ENCODE results near the gene DAB1. TPM values are rescaled to one million over a fixed set of nuclear protein-coding genes. Genes with fewer than 3 reads are reported as not detected.

Gene DAB1
- total RNA-seq, 2 donors from 2014 or later = not detected

DNA sequence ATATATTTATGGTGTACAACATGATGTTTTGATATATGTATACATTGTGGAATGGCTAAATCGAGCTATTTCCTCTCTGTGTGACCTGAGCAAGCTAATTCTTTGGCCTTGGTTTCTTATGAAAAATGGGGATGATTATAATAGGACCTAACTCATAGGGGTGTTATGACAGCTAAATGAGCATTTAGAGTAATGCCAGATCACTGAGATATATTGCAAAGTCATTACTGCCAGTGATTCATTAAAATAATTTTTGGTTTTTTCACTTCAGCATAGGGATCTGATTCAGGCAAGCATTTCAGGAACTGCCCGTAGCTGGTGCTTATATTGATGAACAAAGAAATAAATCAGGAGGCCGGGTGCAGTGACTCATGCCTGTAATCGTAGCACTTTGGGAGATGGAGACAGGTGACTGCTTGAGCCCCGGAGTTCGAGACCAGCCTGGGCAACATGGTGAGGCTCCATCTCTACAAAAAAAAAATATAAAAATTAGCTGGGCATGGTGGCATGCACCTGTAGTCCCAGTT lies 30.7 kb downstream of the DAB1 start:
- H3K4me1 ChIP-seq (ENCODE audit: control insufficient read depth in 1 of 2, low read depth in 2 of 2) = no peaks in the 10 kb centered on the region
- H3K36me3 ChIP-seq = no peaks in the 10 kb centered on the region
- no peaks in the 10 kb centered on the region for H3K9me3 ChIP-seq
- H3K27ac ChIP-seq = no peak overlapping the region
- DNase-seq (ENCODE audit: low spot score) (no peak), ATAC-seq (ENCODE audit: insufficient number of reproducible peaks, low FRiP score, low read depth) (no peak)
- TF ChIP-seq, protein P1, sequence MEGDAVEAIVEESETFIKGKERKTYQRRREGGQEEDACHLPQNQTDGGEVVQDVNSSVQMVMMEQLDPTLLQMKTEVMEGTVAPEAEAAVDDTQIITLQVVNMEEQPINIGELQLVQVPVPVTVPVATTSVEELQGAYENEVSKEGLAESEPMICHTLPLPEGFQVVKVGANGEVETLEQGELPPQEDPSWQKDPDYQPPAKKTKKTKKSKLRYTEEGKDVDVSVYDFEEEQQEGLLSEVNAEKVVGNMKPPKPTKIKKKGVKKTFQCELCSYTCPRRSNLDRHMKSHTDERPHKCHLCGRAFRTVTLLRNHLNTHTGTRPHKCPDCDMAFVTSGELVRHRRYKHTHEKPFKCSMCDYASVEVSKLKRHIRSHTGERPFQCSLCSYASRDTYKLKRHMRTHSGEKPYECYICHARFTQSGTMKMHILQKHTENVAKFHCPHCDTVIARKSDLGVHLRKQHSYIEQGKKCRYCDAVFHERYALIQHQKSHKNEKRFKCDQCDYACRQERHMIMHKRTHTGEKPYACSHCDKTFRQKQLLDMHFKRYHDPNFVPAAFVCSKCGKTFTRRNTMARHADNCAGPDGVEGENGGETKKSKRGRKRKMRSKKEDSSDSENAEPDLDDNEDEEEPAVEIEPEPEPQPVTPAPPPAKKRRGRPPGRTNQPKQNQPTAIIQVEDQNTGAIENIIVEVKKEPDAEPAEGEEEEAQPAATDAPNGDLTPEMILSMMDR (IDR thresholded peaks at IDR 0.05) = no peak
- no peaks in the 10 kb centered on the region for H3K27me3 ChIP-seq (replicated peaks; ENCODE audit: insufficient read depth)
- H3K4me3 ChIP-seq = no peak overlapping the region

DNA sequence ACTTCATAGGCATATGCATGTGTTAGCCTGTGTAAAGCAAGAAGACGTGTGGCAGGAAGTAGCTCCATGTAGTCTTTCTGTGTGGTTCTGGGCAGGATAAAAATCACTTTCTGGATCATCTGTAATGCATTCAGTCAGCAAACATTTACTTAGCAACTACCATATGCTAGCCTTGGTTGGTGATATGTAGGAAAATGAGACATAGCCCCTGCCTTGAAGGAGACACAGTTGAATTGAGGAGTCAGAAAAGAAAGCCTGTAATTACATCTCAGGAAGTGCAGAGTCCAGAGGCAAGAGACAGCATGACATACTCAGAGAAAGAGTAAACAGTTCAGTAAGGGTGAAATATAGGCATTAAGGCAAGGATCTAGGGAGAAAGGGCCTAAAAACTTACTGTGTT lies 38.5 kb downstream of the DAB1 start:
- H3K4me3 ChIP-seq = no peak overlapping the region
- no peaks in the 10 kb centered on the region for H3K36me3 ChIP-seq
- no peak for DNase-seq (ENCODE audit: low spot score)
- H3K27me3 ChIP-seq (replicated peaks; ENCODE audit: insufficient read depth) = no peaks in the 10 kb centered on the region
- no peak overlapping the region for H3K27ac ChIP-seq
- TF ChIP-seq, protein P1 (IDR thresholded peaks at IDR 0.05) = no peak
- no peaks in the 10 kb centered on the region for H3K9me3 ChIP-seq
- no peak for ATAC-seq (ENCODE audit: insufficient number of reproducible peaks, low FRiP score, low read depth)
- no peaks in the 10 kb centered on the region for H3K4me1 ChIP-seq (ENCODE audit: control insufficient read depth in 1 of 2, low read depth in 2 of 2)

DNA sequence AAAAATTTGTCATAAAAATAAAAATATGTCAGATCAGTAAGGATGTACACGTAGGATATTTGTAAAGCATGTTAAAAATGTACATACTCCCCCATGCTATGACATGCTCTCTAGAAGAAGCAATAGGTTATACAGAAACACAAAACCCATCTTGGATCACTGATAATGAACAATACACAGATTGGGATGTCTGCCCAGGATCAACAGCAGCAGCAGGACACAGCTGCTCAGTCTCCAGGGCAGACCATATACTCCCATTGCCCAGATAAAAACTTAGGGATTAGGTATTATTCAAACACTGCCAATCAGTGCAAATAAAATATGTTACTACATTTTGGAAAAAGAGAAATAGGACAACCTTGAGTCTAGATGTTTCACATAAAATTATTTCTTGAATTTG lies 39.0 kb downstream of the DAB1 start:
- H3K9me3 ChIP-seq = no peaks in the 10 kb centered on the region
- H3K27ac ChIP-seq = no peak overlapping the region
- DNase-seq (ENCODE audit: low spot score) (no peak), ATAC-seq (ENCODE audit: insufficient number of reproducible peaks, low FRiP score, low read depth) (no peak)
- TF ChIP-seq, protein P1 (IDR thresholded peaks at IDR 0.05) = no peak
- H3K4me3 ChIP-seq = no peak overlapping the region
- no peaks in the 10 kb centered on the region for H3K4me1 ChIP-seq (ENCODE audit: control insufficient read depth in 1 of 2, low read depth in 2 of 2)
- H3K36me3 ChIP-seq = no peaks in the 10 kb centered on the region
- no peaks in the 10 kb centered on the region for H3K27me3 ChIP-seq (replicated peaks; ENCODE audit: insufficient read depth)

DNA sequence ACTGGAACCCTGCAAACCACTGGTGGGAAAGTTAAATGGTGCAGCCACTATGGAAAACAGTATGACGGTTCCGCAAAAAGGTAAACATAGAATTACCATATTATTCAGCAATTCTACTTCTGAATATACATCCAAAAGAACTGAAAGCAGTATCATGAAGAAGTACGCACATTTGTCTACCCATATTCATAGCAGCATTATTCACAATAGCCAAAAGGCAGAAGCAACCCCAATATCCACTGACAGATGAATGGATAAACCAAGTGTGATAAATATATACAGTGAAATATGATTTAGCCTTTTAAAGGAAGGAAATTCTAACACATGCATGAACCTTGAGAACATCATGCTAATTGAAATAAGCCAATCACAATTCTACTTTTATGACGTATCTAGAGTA lies 39.6 kb downstream of the DAB1 start:
- no peak for DNase-seq (ENCODE audit: low spot score)
- H3K27me3 ChIP-seq (replicated peaks; ENCODE audit: insufficient read depth) = no peaks in the 10 kb centered on the region
- no peaks in the 10 kb centered on the region for H3K4me1 ChIP-seq (ENCODE audit: control insufficient read depth in 1 of 2, low read depth in 2 of 2)
- H3K27ac ChIP-seq = no peak overlapping the region
- no peak for ATAC-seq (ENCODE audit: insufficient number of reproducible peaks, low FRiP score, low read depth)
- H3K36me3 ChIP-seq = no peaks in the 10 kb centered on the region
- H3K4me3 ChIP-seq = no peak overlapping the region
- TF ChIP-seq, protein P1 (IDR thresholded peaks at IDR 0.05) = no peak
- no peaks in the 10 kb centered on the region for H3K9me3 ChIP-seq

DNA sequence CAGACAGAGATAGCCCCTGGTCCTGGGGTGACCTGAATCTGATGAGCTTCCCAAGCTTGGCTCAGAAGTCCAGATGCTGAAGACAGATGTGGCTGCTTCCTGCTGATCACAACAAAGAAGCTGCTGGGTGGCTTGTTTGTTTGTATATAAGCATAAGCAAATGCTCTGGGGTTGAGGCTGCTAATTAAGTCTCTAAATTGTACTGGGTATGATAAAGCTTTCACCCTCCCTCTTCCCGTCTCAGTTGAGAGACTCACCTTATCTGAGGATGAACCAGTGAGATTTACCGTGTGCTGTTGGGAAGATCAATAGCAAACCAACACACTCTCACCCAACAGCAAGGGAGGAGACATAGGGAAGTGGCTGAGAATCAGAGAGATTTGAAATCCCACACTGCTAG lies 42.0 kb downstream of the DAB1 start:
- H3K27me3 ChIP-seq (replicated peaks; ENCODE audit: insufficient read depth) = no peaks in the 10 kb centered on the region
- H3K36me3 ChIP-seq = no peaks in the 10 kb centered on the region
- no peak overlapping the region for H3K27ac ChIP-seq
- H3K4me3 ChIP-seq = no peak overlapping the region
- TF ChIP-seq, protein P1 (IDR thresholded peaks at IDR 0.05) = no peak
- no peaks in the 10 kb centered on the region for H3K9me3 ChIP-seq
- no peaks in the 10 kb centered on the region for H3K4me1 ChIP-seq (ENCODE audit: control insufficient read depth in 1 of 2, low read depth in 2 of 2)
- DNase-seq (ENCODE audit: low spot score) (no peak), ATAC-seq (ENCODE audit: insufficient number of reproducible peaks, low FRiP score, low read depth) (no peak)
